Adrenal gland (tissue), 12 donors: ENCODE measurements around the gene KLHL7. TPM values are rescaled to one million over a fixed set of nuclear protein-coding genes. Genes with fewer than 3 reads are reported as not detected.

Experiments
- DNase-seq, 7 donors: peaks; one replicate each; pipeline ENCODE4 v3.0.0-alpha.2; 2019 to 2020
- H3K27ac ChIP-seq, 5 donors: fragments of 200-600 bp; sonication (generic) in 4 of 5; 1 replicate in 3 of 5; 2 replicates in 2 of 5; pipeline versions ENCODE4 v1.5.1 to v1.8.0; 2016 to 2020; ENCODE audit warnings: mild to moderate bottlenecking in 1 of 5
- H3K27me3 ChIP-seq: fragments of 200-600 bp; 2 replicates; pipeline ENCODE4 v1.8.0; 2021
- H3K36me3 ChIP-seq, 2 donors: fragments of 200-600 bp; replicated peaks in 1 of 2; 1 replicate in 1 of 2; 2 replicates in 1 of 2; pipeline versions ENCODE4 v1.5.1 to v1.8.0; 2018 to 2022
- H3K4me1 ChIP-seq, 2 donors: fragments of 200-600 bp; replicated peaks in 1 of 2; 1 replicate in 1 of 2; 2 replicates in 1 of 2; pipeline versions ENCODE4 v1.5.1 to v1.8.0; 2018 to 2021
- H3K4me3 ChIP-seq, 4 donors: fragments of 200-600 bp; sonication (generic) in 3 of 4; one replicate each; pipeline ENCODE4 v1.5.1; 2016 to 2018
- H3K9me3 ChIP-seq, 3 donors: fragments of 200-600 bp; sonication (generic) in 1 of 3; replicated peaks in 1 of 3; 1 replicate in 2 of 3; 2 replicates in 1 of 3; pipeline versions ENCODE4 v1.5.1 to v1.8.0; 2016 to 2021
- POLR2A ChIP-seq, 2 donors: fragments of 450-650 bp; IDR thresholded peaks; one replicate each; pipeline ENCODE4 v1.6.1; 2017; ENCODE audit warnings: antibody characterized with exemption in 2 of 2, mild to moderate bottlenecking in 2 of 2, moderate library complexity in 1 of 2
- WGBS, 4 donors: extraction: QIAGEN DNeasy Blood & Tissue Kit in 2 of 4; methylation state at CpG; one replicate each; pipeline versions ENCODE4 v1.1.5 to v1.1.7; 2013 to 2017; 5-methylcytosine and 5-hydroxymethylcytosine counted together
- intact Hi-C, 2 donors: fragments of 100-400 bp; cut with DNase I; formaldehyde crosslinking; loops; one replicate each; pipeline versions ENCODE4 v1.14.1 to v1.15.0; 2022 to 2023
- polyA plus RNA-seq, 3 donors: library from polyadenylated mRNA; stranded (reverse); fragments of 200-250 nt in 2 of 3; fragments of 350-450 nt in 1 of 3; fragmentation: Illumina TruSeq in 1 of 3; extraction: RNeasy Lipid Tissue Mini Kit (QIAGEN cat#74804) in 1 of 3; gene quantifications; one replicate each; pipeline ENCODE4 v1.2.3, GENCODE V29; 2013 to 2014
- total RNA-seq, 9 donors: library from RNA; depleted of rRNA in 4 of 9; stranded (reverse); fragments of >200 nt in 4 of 9; fragments of 120-200 nt in 1 of 9; fragmentation: NEBNext Ultra II Directional in 1 of 9; extraction: Animal tissue kit (Norgen Biotek cat#: 25700) in 1 of 9; gene quantifications; one replicate each; pipeline versions ENCODE4 v1.1.0 to v1.2.4, GENCODE V29; 2013 to 2023
- TF ChIP-seq, protein P1 (sequence below), 6 experiments: fragments of 450-650 bp in 4 of 6; fragments of 200-600 bp in 2 of 6; sonication (generic) in 1 of 6; IDR thresholded peaks; 1 replicate in 5 of 6; 2 replicates in 1 of 6; pipeline versions ENCODE4 v1.5.1 to v1.8.0; 2016 to 2021; ENCODE audit warnings: antibody characterized with exemption in 6 of 6, mild to moderate bottlenecking in 2 of 6, moderate library complexity in 1 of 6
- donor health status: healthy with polysubstance abuse.
- donor health status: Bipolar disorder and iron deficiency.
- donor health status: DM: yes; HTN: yes; CAD: no.
- donor health status: DM: no; HTN: no; CAD: no.
- donor health status: DM: no; HTN: no; CAD: no.
- donor health status: DM: yes; HTN: yes; CAD: no.

Gene KLHL7
- total and polyA plus RNA-seq, 12 donors: 13.5 to 74.9 (median 41.9) TPM

DNA sequence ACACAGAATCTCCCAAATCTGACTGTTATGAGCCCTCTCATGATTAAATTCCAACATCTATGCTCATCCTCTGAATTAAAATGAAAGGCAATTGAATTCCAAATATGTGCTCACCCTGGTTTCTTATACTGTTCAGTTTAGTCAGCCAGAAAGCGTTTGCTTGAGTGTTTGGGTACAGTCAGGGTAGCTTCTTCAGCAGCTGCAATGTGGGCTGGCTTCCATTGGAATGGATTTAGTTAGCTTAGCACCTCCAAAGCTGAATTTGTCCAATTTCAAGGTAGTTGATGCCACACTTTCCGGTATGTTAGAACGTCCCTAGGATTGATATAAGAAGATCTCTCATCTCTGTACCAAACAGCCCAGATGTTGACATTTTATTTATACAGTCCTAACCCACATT is 9.3 kb downstream of the KLHL7 start:
- Histone ChIP-seq H3K4me1 (peaks cover 30 to 38% of the 10 kb centered on the region in 2 donors), H3K27ac (no peak overlapping the region), H3K36me3 (no peaks in the 10 kb centered on the region), H3K27me3 (no peaks in the 10 kb centered on the region), H3K4me3 (no peak overlapping the region), H3K9me3 (no peaks in the 10 kb centered on the region)
- TF ChIP-seq POLR2A (IDR thresholded peaks at IDR 0.05): no peak
- TF ChIP-seq, protein P1, sequence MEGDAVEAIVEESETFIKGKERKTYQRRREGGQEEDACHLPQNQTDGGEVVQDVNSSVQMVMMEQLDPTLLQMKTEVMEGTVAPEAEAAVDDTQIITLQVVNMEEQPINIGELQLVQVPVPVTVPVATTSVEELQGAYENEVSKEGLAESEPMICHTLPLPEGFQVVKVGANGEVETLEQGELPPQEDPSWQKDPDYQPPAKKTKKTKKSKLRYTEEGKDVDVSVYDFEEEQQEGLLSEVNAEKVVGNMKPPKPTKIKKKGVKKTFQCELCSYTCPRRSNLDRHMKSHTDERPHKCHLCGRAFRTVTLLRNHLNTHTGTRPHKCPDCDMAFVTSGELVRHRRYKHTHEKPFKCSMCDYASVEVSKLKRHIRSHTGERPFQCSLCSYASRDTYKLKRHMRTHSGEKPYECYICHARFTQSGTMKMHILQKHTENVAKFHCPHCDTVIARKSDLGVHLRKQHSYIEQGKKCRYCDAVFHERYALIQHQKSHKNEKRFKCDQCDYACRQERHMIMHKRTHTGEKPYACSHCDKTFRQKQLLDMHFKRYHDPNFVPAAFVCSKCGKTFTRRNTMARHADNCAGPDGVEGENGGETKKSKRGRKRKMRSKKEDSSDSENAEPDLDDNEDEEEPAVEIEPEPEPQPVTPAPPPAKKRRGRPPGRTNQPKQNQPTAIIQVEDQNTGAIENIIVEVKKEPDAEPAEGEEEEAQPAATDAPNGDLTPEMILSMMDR (IDR thresholded peaks at IDR 0.05): no peak
- DNase-seq: no peak
- 81 to 90% (median 89%) methylated on average over 3 of the region's 3 CpGs for WGBS, 4 donors
- intact Hi-C loops: no loop called here

DNA sequence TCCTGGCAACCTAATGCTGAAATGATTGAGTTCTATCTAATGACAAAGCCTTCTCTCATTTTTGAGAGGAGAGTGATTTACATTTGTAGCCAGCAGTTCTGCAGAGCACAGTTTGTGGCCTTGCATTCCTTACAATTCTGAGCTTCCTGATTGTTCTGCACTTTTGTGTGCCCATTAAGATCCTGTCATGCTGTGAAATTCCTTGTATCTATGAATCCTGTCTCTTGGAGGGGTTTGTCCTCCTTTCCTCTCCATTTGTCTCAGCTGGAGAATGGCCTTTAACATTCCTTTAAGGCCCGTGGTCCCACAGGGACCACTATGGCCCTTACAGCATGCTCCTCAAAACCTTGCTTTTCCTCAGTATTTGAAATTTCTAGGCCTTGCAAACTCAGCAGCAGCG is 10.4 kb downstream of the KLHL7 start:
- DNase-seq: peak in 1 of 7 donors; percentile 22
- H3K4me1 ChIP-seq: peaks cover 30 to 38% of the 10 kb centered on the region in 2 donors
- 48 to 59% (median 51%) methylated on average over 2 of the region's 2 CpGs for WGBS, 4 donors
- no peak overlapping the region for H3K4me3 ChIP-seq
- TF ChIP-seq POLR2A (IDR thresholded peaks at IDR 0.05): no peak
- TF ChIP-seq, protein P1 (IDR thresholded peaks at IDR 0.05): no peak
- intact Hi-C loops: no loop called here
- peak overlapping the region in 3 of 5 donors; percentile 18 to 60 (median 45) for H3K27ac ChIP-seq
- H3K27me3 ChIP-seq: no peaks in the 10 kb centered on the region
- H3K9me3 ChIP-seq: no peaks in the 10 kb centered on the region
- H3K36me3 ChIP-seq: no peaks in the 10 kb centered on the region

DNA sequence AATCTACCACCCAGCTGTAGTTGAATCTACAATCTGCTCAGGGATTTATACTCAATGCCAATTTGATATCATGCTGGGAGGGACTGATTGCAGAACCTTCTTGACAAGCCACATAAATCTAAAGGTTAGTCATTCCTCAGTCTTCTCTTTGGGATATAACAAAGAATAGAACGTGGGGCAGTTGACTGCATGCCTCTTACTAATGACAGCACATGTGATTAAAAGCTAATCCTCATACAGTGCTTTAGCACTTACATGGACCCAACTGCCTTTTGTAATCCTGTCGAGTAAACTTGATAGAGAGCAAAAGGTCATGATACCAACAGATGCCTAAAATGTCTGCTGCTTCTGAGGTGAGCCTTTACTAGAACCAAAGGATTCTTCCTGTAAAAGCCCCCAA is 12.3 kb downstream of the KLHL7 start:
- H3K4me1 ChIP-seq: peaks cover 26 to 48% of the 10 kb centered on the region in 2 donors
- no peak for TF ChIP-seq POLR2A (IDR thresholded peaks at IDR 0.05)
- TF ChIP-seq, protein P1 (IDR thresholded peaks at IDR 0.05): no peak
- 31 to 47% (median 39%) methylated on average over 2 of the region's 2 CpGs for WGBS, 4 donors
- DNase-seq: peak in 3 of 7 donors; percentile 14 to 22 (median 22)
- H3K27me3 ChIP-seq: no peaks in the 10 kb centered on the region
- no peak overlapping the region for H3K4me3 ChIP-seq
- H3K27ac ChIP-seq: peak overlapping the region in 3 of 5 donors; percentile 27 to 50 (median 45)
- no peaks in the 10 kb centered on the region for H3K36me3 ChIP-seq
- intact Hi-C loops: no loop called here
- H3K9me3 ChIP-seq: no peaks in the 10 kb centered on the region

DNA sequence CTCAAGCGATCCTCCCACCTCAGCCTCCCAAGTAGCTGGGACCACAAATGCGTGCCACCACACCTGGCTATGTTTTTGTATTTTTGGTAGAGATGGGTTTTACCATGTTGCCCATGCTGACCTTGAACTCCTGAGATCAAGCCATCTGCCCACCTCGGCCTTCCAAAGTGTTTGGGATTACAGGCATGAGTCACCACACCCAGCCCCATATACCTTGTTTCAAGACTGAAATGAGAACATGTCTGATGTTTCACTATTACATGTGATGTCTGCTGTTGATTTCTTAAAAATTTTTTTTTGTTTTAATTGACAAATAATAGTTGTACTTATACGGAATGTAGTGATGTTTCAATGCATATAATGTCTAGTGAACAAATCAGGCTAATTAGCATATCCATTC is 14.5 kb downstream of the KLHL7 start:
- Histone ChIP-seq H3K27me3 (no peaks in the 10 kb centered on the region), H3K9me3 (no peaks in the 10 kb centered on the region), H3K27ac (no peak overlapping the region), H3K4me1 (peaks cover 26 to 59% of the 10 kb centered on the region in 2 donors), H3K36me3 (no peaks in the 10 kb centered on the region), H3K4me3 (no peak overlapping the region)
- intact Hi-C loops: no loop called here
- no peak for DNase-seq
- WGBS, 4 donors: 82 to 87% (median 83%) methylated on average over 4 of the region's 4 CpGs
- TF ChIP-seq POLR2A (IDR thresholded peaks at IDR 0.05): no peak
- TF ChIP-seq, protein P1 (IDR thresholded peaks at IDR 0.05): no peak
